HEK293 (cell line): ENCODE results near the gene GLCE.
A peak's percentile ranks its signal among the peaks of the same experiment; 100 is the strongest.

ENCODE experiments used
- BCL11B ChIP-seq: fragments of 450-650 bp; formaldehyde crosslinking; IDR thresholded peaks from 2 replicates; pipeline ENCODE4 v1.5.1; 2016; ENCODE audit warnings: low read depth, missing biosample characterization, missing genetic modification characterization
- GLIS1 ChIP-seq: fragments of 450-650 bp; formaldehyde crosslinking; IDR thresholded peaks from 2 replicates; pipeline ENCODE4 v1.5.1; 2016; ENCODE audit warnings: missing biosample characterization, missing genetic modification characterization
- PRDM1 ChIP-seq: fragments of 450-650 bp; formaldehyde crosslinking; IDR thresholded peaks from 2 replicates; pipeline ENCODE4; 2016; ENCODE audit warnings: missing biosample characterization, missing genetic modification characterization
- PRDM10 ChIP-seq: fragments of 450-650 bp; formaldehyde crosslinking; IDR thresholded peaks from 2 replicates; pipeline ENCODE4 v1.5.1; 2016; ENCODE audit warnings: missing biosample characterization, missing genetic modification characterization
- SCRT2 ChIP-seq: fragments of 450-650 bp; formaldehyde crosslinking; IDR thresholded peaks from 2 replicates; pipeline ENCODE4 v1.5.1; 2016; ENCODE audit warnings: missing biosample characterization, missing genetic modification characterization
- SP7 ChIP-seq: fragments of 450-650 bp; formaldehyde crosslinking; IDR thresholded peaks from 2 replicates; pipeline ENCODE4 v1.5.1; 2016; ENCODE audit warnings: missing biosample characterization, missing genetic modification characterization
- TCF7L2 ChIP-seq: IDR thresholded peaks from 2 replicates; pipeline ENCODE4 v1.6.1; 2011; ENCODE audit warnings: low read depth, mild to moderate bottlenecking, inconsistent platforms, low read length, moderate library complexity, borderline replicate concordance
- ZBTB11 ChIP-seq: fragments of 450-650 bp; formaldehyde crosslinking; conservative IDR thresholded peaks from 2 replicates; pipeline ENCODE4 v1.5.1; 2016; ENCODE audit warnings: low read depth, missing biosample characterization, missing genetic modification characterization
- ZBTB21 ChIP-seq: fragments of 450-650 bp; formaldehyde crosslinking; IDR thresholded peaks from 2 replicates; pipeline ENCODE4 v1.5.1; 2017; ENCODE audit warnings: missing biosample characterization, missing genetic modification characterization
- ZBTB6 ChIP-seq: fragments of 450-650 bp; formaldehyde crosslinking; IDR thresholded peaks from 2 replicates; pipeline ENCODE4 v1.5.1; 2017; ENCODE audit warnings: missing biosample characterization, missing genetic modification characterization
- ZBTB8A ChIP-seq: fragments of 450-650 bp; formaldehyde crosslinking; IDR thresholded peaks from 2 replicates; pipeline ENCODE4 v1.5.1; 2016; ENCODE audit warnings: missing biosample characterization, missing genetic modification characterization
- ZIC2 ChIP-seq: fragments of 450-650 bp; formaldehyde crosslinking; IDR thresholded peaks from 2 replicates; pipeline ENCODE4 v1.5.1; 2016; ENCODE audit warnings: missing biosample characterization, missing genetic modification characterization
- ZNF140 ChIP-seq: fragments of 450-650 bp; formaldehyde crosslinking; IDR thresholded peaks from 2 replicates; pipeline ENCODE4 v1.5.1; 2016; ENCODE audit warnings: missing biosample characterization, missing genetic modification characterization
- ZNF223 ChIP-seq: fragments of 450-650 bp; formaldehyde crosslinking; IDR thresholded peaks from 2 replicates; pipeline ENCODE4 v1.5.1; 2016; ENCODE audit warnings: missing biosample characterization, missing genetic modification characterization
- ZNF280C ChIP-seq: fragments of 450-650 bp; formaldehyde crosslinking; IDR thresholded peaks from 2 replicates; pipeline ENCODE4 v1.5.1; 2016; ENCODE audit warnings: missing biosample characterization, missing genetic modification characterization
- ZNF335 ChIP-seq: fragments of 450-650 bp; formaldehyde crosslinking; conservative IDR thresholded peaks from 2 replicates; pipeline ENCODE4 v1.5.1; 2016; ENCODE audit warnings: missing biosample characterization, missing genetic modification characterization
- ZNF416 ChIP-seq: fragments of 450-650 bp; formaldehyde crosslinking; IDR thresholded peaks from 2 replicates; pipeline ENCODE4 v1.5.1; 2016; ENCODE audit warnings: missing biosample characterization, missing genetic modification characterization
- ZNF423 ChIP-seq: fragments of 450-650 bp; formaldehyde crosslinking; IDR thresholded peaks from 2 replicates; pipeline ENCODE4 v1.5.1; 2016; ENCODE audit warnings: missing biosample characterization, missing genetic modification characterization
- ZNF501 ChIP-seq: fragments of 450-650 bp; formaldehyde crosslinking; IDR thresholded peaks from 2 replicates; pipeline ENCODE4 v1.5.1; 2016; ENCODE audit warnings: missing biosample characterization, missing genetic modification characterization
- ZNF521 ChIP-seq: fragments of 450-650 bp; formaldehyde crosslinking; IDR thresholded peaks from 2 replicates; pipeline ENCODE4 v1.5.1; 2017; ENCODE audit warnings: missing biosample characterization, mild to moderate bottlenecking, missing genetic modification characterization
- ZNF549 ChIP-seq: fragments of 450-650 bp; IDR thresholded peaks from 2 replicates; pipeline ENCODE4 v1.5.1; 2018; ENCODE audit warnings: missing biosample characterization, missing genetic modification characterization, mild to moderate bottlenecking, inconsistent platforms, moderate library complexity
- ZNF555 ChIP-seq: fragments of 450-650 bp; formaldehyde crosslinking; conservative IDR thresholded peaks from 2 replicates; pipeline ENCODE4 v1.5.1; 2017; ENCODE audit warnings: missing biosample characterization, mild to moderate bottlenecking, missing genetic modification characterization, inconsistent platforms
- ZNF596 ChIP-seq: fragments of 450-650 bp; IDR thresholded peaks from 2 replicates; pipeline ENCODE4 v1.5.0; 2018; ENCODE audit warnings: missing biosample characterization, mild to moderate bottlenecking, missing genetic modification characterization, moderate library complexity
- ZNF610 ChIP-seq: fragments of 450-650 bp; formaldehyde crosslinking; IDR thresholded peaks from 2 replicates; pipeline ENCODE4 v1.5.1; 2016; ENCODE audit warnings: missing biosample characterization, missing genetic modification characterization, borderline replicate concordance
- ZNF660 ChIP-seq: fragments of 450-650 bp; IDR thresholded peaks from 2 replicates; pipeline ENCODE4 v1.5.1; 2018; ENCODE audit warnings: missing biosample characterization, mild to moderate bottlenecking, missing genetic modification characterization
- ZNF843 ChIP-seq: fragments of 450-650 bp; formaldehyde crosslinking; IDR thresholded peaks from 2 replicates; pipeline ENCODE4 v1.5.1; 2016; ENCODE audit warnings: missing biosample characterization, missing genetic modification characterization
- ZSCAN18 ChIP-seq: fragments of 450-650 bp; formaldehyde crosslinking; IDR thresholded peaks from 2 replicates; pipeline ENCODE4 v1.5.1; 2016; ENCODE audit warnings: missing biosample characterization, missing genetic modification characterization

Gene GLCE

GRCh38 chr15:69298697-69299441, 138.4 kb downstream of the GLCE start, which contains the start of gene PAQR5 (continued):
- no peak for TF ChIP-seq ZBTB6 (tag by site-specific recombination)
- no peak for TF ChIP-seq SCRT2
- TF ChIP-seq ZNF660 = peak; percentile 75
- TF ChIP-seq ZNF416 (tag by site-specific recombination) = no peak
- TF ChIP-seq ZNF610 (tag by site-specific recombination) = no peak
- TF ChIP-seq ZNF521 (tag by site-specific recombination) = no peak
- no peak for TF ChIP-seq ZNF555
- no peak for TF ChIP-seq ZNF140
- no peak for TF ChIP-seq PRDM10 (tag by site-specific recombination)
- TF ChIP-seq GLIS1 (tag by site-specific recombination) = peak; percentile 26; the same call in 1 of the 2 replicates
- no peak for TF ChIP-seq ZNF223 (tag by site-specific recombination)
- peak; percentile 95 for TF ChIP-seq ZBTB8A
- 0 out of 2 replicates have a peak, but pooled peaks have one; percentile 26 for TF ChIP-seq PRDM1 (tag by site-specific recombination)
- no peak for TF ChIP-seq ZNF280C
- no peak for TF ChIP-seq ZNF501
- TF ChIP-seq ZBTB21 = no peak
- TF ChIP-seq ZIC2 (tag by site-specific recombination) = no peak
- TF ChIP-seq ZNF596 = peak; percentile 42; the same call in 1 of the 2 replicates
- TF ChIP-seq SP7 (tag by site-specific recombination) = no peak
- TF ChIP-seq ZNF335 (tag by site-specific recombination) = peak; percentile 47; the same call in 1 of the 2 replicates
- TF ChIP-seq TCF7L2 = no peak
- no peak for TF ChIP-seq ZBTB11 (tag by site-specific recombination)
- no peak for TF ChIP-seq ZSCAN18 (tag by site-specific recombination)
- no peak for TF ChIP-seq ZNF843
- no peak for TF ChIP-seq ZNF549 (tag by site-specific recombination)
- TF ChIP-seq ZNF423 (tag by site-specific recombination) = no peak
- no peak for TF ChIP-seq BCL11B (tag by site-specific recombination)
